Adrenal gland (tissue), 5 donors: Measurements from ENCODE around the gene COL19A1.

Experiments
- POLR2A ChIP-seq, 2 donors: fragments of 450-650 bp; IDR thresholded peaks; one replicate each; pipeline ENCODE4 v1.6.1; 2017; ENCODE audit warnings: antibody characterized with exemption in 2 of 2, mild to moderate bottlenecking in 2 of 2, moderate library complexity in 1 of 2
- TF ChIP-seq, protein P1 (sequence below), 6 experiments: fragments of 450-650 bp in 4 of 6; fragments of 200-600 bp in 2 of 6; sonication (generic) in 1 of 6; IDR thresholded peaks; 1 replicate in 5 of 6; 2 replicates in 1 of 6; pipeline versions ENCODE4 v1.5.1 to v1.8.0; 2016 to 2021; ENCODE audit warnings: antibody characterized with exemption in 6 of 6, mild to moderate bottlenecking in 2 of 6, moderate library complexity in 1 of 6
- donor health status: DM: no; HTN: no; CAD: no.

DNA sequence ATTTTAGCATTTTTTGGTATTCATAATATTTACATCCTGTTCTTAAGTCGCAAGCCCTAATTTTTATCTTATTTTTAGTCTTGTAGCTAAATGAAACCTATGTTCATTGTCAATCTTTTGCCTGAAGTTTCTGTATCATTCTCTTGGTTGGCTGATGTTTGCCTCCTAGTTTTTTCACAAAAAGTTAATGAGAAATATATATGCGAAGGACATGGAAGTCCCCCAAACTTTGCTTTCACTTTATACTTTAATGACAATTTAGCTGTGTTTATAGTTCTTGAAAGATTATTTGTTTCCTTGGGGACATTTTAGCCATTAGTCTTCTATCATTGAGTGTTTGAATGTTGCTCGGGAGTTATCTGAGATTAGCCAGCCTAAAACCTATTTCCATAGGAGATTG is 118.2 kb downstream of the COL19A1 start:
- no peak for TF ChIP-seq POLR2A (IDR thresholded peaks at IDR 0.05)
- TF ChIP-seq, protein P1, sequence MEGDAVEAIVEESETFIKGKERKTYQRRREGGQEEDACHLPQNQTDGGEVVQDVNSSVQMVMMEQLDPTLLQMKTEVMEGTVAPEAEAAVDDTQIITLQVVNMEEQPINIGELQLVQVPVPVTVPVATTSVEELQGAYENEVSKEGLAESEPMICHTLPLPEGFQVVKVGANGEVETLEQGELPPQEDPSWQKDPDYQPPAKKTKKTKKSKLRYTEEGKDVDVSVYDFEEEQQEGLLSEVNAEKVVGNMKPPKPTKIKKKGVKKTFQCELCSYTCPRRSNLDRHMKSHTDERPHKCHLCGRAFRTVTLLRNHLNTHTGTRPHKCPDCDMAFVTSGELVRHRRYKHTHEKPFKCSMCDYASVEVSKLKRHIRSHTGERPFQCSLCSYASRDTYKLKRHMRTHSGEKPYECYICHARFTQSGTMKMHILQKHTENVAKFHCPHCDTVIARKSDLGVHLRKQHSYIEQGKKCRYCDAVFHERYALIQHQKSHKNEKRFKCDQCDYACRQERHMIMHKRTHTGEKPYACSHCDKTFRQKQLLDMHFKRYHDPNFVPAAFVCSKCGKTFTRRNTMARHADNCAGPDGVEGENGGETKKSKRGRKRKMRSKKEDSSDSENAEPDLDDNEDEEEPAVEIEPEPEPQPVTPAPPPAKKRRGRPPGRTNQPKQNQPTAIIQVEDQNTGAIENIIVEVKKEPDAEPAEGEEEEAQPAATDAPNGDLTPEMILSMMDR (IDR thresholded peaks at IDR 0.05): no peak
